HepG2 (cell line): ENCODE results near the gene PIAS3. TPM values are rescaled to one million over a fixed set of nuclear protein-coding genes. Genes with fewer than 3 reads are reported as not detected.
A peak's percentile ranks its signal among the peaks of the same experiment; 100 is the strongest.

ENCODE experiments used
- ARID5B ChIP-seq: IDR thresholded peaks from 2 replicates; pipeline ENCODE4 v1.4.0; 2020; ENCODE audit warnings: mild to moderate bottlenecking, missing genetic modification reagents
- HNF4G ChIP-seq, 2 experiments: sonication (generic) in 1 of 2; formaldehyde crosslinking in 1 of 2; IDR thresholded peaks; 2 replicates each; pipeline versions ENCODE4 v1.4.0 to v1.6.1; 2011 to 2020; ENCODE audit warnings: borderline replicate concordance in 2 of 2, low read depth in 2 of 2, mild to moderate bottlenecking in 2 of 2, low read length in 1 of 2, missing genetic modification reagents in 1 of 2, moderate library complexity in 1 of 2
- KDM3A ChIP-seq: IDR thresholded peaks from 2 replicates; pipeline ENCODE4 v1.6.1; 2018; ENCODE audit warnings: low read depth, missing compliant biosample characterization
- MBD4 ChIP-seq: IDR thresholded peaks from 2 replicates; pipeline ENCODE4 v1.6.1; 2012; ENCODE audit warnings: low read length, inconsistent platforms, borderline replicate concordance
- NFE2L2 ChIP-seq: fragments of 150-350 bp; IDR thresholded peaks from 2 replicates; pipeline ENCODE4 v1.6.1; 2014; ENCODE audit warnings: low read length
- NKX3-1 ChIP-seq: sonication (generic); formaldehyde crosslinking; IDR thresholded peaks from 2 replicates; pipeline ENCODE4 v1.5.0; 2020; ENCODE audit warnings: missing genetic modification reagents
- PHF5A ChIP-seq: IDR thresholded peaks from one replicate; pipeline ENCODE4 v1.6.1; 2018; ENCODE audit warnings: low read depth, missing genetic modification reagents; ENCODE audit not compliant: unreplicated experiment
- PHF8 ChIP-seq: sonication (generic); formaldehyde crosslinking; IDR thresholded peaks from 2 replicates; pipeline ENCODE4 v1.5.0; 2020; ENCODE audit warnings: missing genetic modification reagents
- PLRG1 ChIP-seq: fragments of 450-650 bp; conservative IDR thresholded peaks from 2 replicates; pipeline ENCODE4 v1.6.1; 2016
- POLR2G ChIP-seq: fragments of 200-400 bp; formaldehyde crosslinking; IDR thresholded peaks from 2 replicates; pipeline ENCODE4 v1.6.1; 2018; ENCODE audit warnings: mild to moderate bottlenecking, low read depth, low read length, moderate library complexity
- SP5 ChIP-seq: IDR thresholded peaks from 2 replicates; pipeline ENCODE4 v1.6.1; 2016; ENCODE audit warnings: low read depth, borderline replicate concordance
- TBX2 ChIP-seq: sonication (generic); formaldehyde crosslinking; IDR thresholded peaks from 2 replicates; pipeline ENCODE4 v1.5.0; 2020; ENCODE audit warnings: missing genetic modification reagents, mild to moderate bottlenecking, borderline replicate concordance
- TP53 ChIP-seq: sonication (generic); formaldehyde crosslinking; conservative IDR thresholded peaks from 2 replicates; pipeline ENCODE4 v1.4.0; 2020; ENCODE audit warnings: missing genetic modification reagents
- WIZ ChIP-seq: sonication (generic); formaldehyde crosslinking; IDR thresholded peaks from 2 replicates; pipeline ENCODE4 v1.5.1; 2020; ENCODE audit warnings: mild to moderate bottlenecking, missing genetic modification reagents
- ZNF17 ChIP-seq: sonication (generic); formaldehyde crosslinking; IDR thresholded peaks from 2 replicates; pipeline ENCODE4 v1.5.0; 2020; ENCODE audit warnings: mild to moderate bottlenecking, missing genetic modification reagents
- ZNF550 ChIP-seq: sonication (generic); formaldehyde crosslinking; IDR thresholded peaks from 2 replicates; pipeline ENCODE4 v1.4.0; 2020; ENCODE audit warnings: mild to moderate bottlenecking, missing genetic modification reagents, borderline replicate concordance
- ZNF644 ChIP-seq: IDR thresholded peaks from 2 replicates; pipeline ENCODE4 v1.6.1; 2016; ENCODE audit warnings: low read depth
- ZNF75D ChIP-seq: sonication (generic); formaldehyde crosslinking; IDR thresholded peaks from 2 replicates; pipeline ENCODE4 v1.8.1; 2023; ENCODE audit warnings: missing genetic modification reagents, mild to moderate bottlenecking, borderline replicate concordance
- ZNF891 ChIP-seq: sonication (generic); formaldehyde crosslinking; IDR thresholded peaks from 2 replicates; pipeline ENCODE4 v1.5.0; 2020; ENCODE audit warnings: mild to moderate bottlenecking, missing genetic modification reagents
- ZSCAN25 ChIP-seq: sonication (generic); formaldehyde crosslinking; IDR thresholded peaks from 2 replicates; pipeline ENCODE4 v1.8.0; 2022; ENCODE audit warnings: mild to moderate bottlenecking, missing genetic modification reagents
- polyA plus RNA-seq, 8 experiments: library from polyadenylated mRNA; depleted of rRNA in 3 of 8; stranded (reverse) in 7 of 8; unstranded in 1 of 8; fragments of >200 nt; fragmentation: Illumina TruSeq in 4 of 8; extraction: Trizol in 4 of 8; gene quantifications; 2 replicates each; pipeline versions ENCODE4 v1.2.1 to v1.2.3, GENCODE V29; 2011 to 2016; ENCODE audit warnings: low read depth in 4 of 8, missing spikeins in 1 of 8, mixed read lengths in 1 of 8; ENCODE audit not compliant: insufficient read depth in 1 of 8
- total RNA-seq, 5 experiments: library from RNA; depleted of rRNA; stranded (reverse); fragments of >200 nt; fragmentation: Illumina TruSeq; extraction: Trizol; gene quantifications; 2 replicates each; pipeline ENCODE4 v1.2.3, GENCODE V29; 2016; ENCODE audit warnings: low read depth in 1 of 5
- TF ChIP-seq, protein P1 (sequence below): sonication (generic); formaldehyde crosslinking; conservative IDR thresholded peaks from 2 replicates; pipeline ENCODE4 v1.8.0; 2022; ENCODE audit warnings: mild to moderate bottlenecking, moderate library complexity, missing genetic modification reagents
- TF ChIP-seq, protein P2 (sequence below): sonication (generic); formaldehyde crosslinking; IDR thresholded peaks from 2 replicates; pipeline ENCODE4 v1.4.0; 2020; ENCODE audit warnings: missing genetic modification reagents

Gene PIAS3
- total and polyA plus RNA-seq, 2 of the 13 experiments (the other 11 are each of a cell fraction or from before 2014, with no cell fraction given), result 3.7 to 8.0 TPM

GRCh38 chr1:145891587-145892485, 33.0 kb upstream of the PIAS3 start (continued):
- TF ChIP-seq, protein P1, sequence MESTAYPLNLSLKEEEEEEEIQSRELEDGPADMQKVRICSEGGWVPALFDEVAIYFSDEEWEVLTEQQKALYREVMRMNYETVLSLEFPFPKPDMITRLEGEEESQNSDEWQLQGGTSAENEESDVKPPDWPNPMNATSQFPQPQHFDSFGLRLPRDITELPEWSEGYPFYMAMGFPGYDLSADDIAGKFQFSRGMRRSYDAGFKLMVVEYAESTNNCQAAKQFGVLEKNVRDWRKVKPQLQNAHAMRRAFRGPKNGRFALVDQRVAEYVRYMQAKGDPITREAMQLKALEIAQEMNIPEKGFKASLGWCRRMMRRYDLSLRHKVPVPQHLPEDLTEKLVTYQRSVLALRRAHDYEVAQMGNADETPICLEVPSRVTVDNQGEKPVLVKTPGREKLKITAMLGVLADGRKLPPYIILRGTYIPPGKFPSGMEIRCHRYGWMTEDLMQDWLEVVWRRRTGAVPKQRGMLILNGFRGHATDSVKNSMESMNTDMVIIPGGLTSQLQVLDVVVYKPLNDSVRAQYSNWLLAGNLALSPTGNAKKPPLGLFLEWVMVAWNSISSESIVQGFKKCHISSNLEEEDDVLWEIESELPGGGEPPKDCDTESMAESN (CRISPR knock-in tag), result no peak
- TF ChIP-seq TBX2 (CRISPR knock-in tag) (peak; percentile 52; the same call in 1 of the 2 replicates), ZNF17 (CRISPR knock-in tag) (no peak), ZNF644 (CRISPR knock-in tag) (0 out of 2 replicates have a peak, but pooled peaks have one; percentile 48), PLRG1 (no peak), NFE2L2 (no peak), PHF5A (CRISPR knock-in tag) (peak; percentile 84), TP53 (peak; percentile 78; the same call in 1 of the 2 replicates), ZNF550 (no peak), POLR2G (peak; percentile 75), ZNF75D (CRISPR knock-in tag) (no peak), ARID5B (CRISPR knock-in tag) (peak; percentile 91), KDM3A (CRISPR knock-in tag) (peak; percentile 59; the same call in 1 of the 2 replicates), SP5 (peak; percentile 78), WIZ (CRISPR knock-in tag) (no peak), ZSCAN25 (CRISPR knock-in tag) (no peak), HNF4G (IDR thresholded peaks at IDR 0.05; ENCODE audit: borderline replicate concordance, low read depth, low read length) (no peak; the same call in 1 of the 2 replicates), HNF4G (CRISPR knock-in tag; IDR thresholded peaks at IDR 0.05; ENCODE audit: borderline replicate concordance, low read depth) (peak; percentile 51; the same call in 1 of the 2 replicates), ZNF891 (CRISPR knock-in tag) (no peak), NKX3-1 (CRISPR knock-in tag) (no peak), MBD4 (no peak; the same call in 1 of the 2 replicates), PHF8 (no peak)
- TF ChIP-seq, protein P2, sequence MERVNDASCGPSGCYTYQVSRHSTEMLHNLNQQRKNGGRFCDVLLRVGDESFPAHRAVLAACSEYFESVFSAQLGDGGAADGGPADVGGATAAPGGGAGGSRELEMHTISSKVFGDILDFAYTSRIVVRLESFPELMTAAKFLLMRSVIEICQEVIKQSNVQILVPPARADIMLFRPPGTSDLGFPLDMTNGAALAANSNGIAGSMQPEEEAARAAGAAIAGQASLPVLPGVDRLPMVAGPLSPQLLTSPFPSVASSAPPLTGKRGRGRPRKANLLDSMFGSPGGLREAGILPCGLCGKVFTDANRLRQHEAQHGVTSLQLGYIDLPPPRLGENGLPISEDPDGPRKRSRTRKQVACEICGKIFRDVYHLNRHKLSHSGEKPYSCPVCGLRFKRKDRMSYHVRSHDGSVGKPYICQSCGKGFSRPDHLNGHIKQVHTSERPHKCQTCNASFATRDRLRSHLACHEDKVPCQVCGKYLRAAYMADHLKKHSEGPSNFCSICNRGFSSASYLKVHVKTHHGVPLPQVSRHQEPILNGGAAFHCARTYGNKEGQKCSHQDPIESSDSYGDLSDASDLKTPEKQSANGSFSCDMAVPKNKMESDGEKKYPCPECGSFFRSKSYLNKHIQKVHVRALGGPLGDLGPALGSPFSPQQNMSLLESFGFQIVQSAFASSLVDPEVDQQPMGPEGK, result peak; percentile 76
